ENCODE data around the gene RFX5. TPM values are rescaled to one million over a fixed set of nuclear protein-coding genes. Genes with fewer than 3 reads are reported as not detected.

RFX5 gene
- total and polyA plus RNA-seq, 2 experiments from 2014 or later, result 11.3 to 20.0 TPM

DNA sequence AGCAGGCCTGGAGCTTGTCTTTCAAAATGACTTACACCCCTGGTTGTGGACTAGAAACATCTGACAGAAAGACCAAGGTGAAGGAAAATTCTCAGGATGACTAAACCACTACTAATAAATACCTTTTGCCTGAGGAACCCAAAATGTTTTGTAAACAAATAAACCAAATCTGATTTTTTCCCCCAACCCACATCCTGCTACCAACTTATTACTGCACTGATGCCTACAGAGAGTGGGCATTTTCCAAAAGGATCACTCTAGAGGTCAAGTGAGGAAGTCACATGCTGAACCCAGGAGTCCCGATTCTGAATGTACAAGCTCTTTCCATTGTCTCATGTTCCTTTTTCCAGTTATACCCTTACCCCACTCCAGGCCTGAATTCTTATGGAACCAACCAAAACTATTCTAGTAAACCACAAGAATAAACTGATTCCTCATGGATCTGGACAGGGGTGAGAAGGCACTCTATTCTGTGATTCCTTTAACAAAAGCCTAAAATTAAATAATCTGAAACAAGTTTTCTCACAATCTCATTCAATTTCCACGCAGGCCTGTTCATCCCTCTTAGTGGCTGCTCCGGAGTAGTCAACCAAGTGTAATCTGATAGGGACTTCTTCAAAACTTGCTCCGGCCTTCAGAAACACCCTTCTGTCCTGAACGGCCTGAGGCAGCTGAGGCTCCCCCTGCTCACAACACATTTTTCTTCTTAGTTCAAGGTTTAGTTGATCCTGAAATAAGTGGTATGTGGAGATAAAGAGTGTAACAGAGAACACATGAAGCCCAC, 21.2 kb downstream of the RFX5 start:
- Histone ChIP-seq H2AFZ (no peak overlapping the region), H3K36me3 (ENCODE audit: low read depth) (peaks cover 7% of the 10 kb centered on the region; the same call in 1 of the 2 replicates), H3K4me2 (ENCODE audit: unreplicated experiment) (peak overlapping the region; percentile 98), H3K4me1 (ENCODE audit: insufficient read depth) (peaks cover 25% of the 10 kb centered on the region), H3K27ac (peak overlapping the region; percentile 96), H3K9ac (peak overlapping the region; percentile 96), H3K9me2 (ENCODE audit: insufficient read depth) (no peaks in the 10 kb centered on the region), H4K20me1 (ENCODE audit: insufficient read depth) (no peaks in the 10 kb centered on the region), H3K79me2 (ENCODE audit: insufficient read depth) (peaks cover 64% of the 10 kb centered on the region), H3K9me3 (ENCODE audit: low read depth) (no peaks in the 10 kb centered on the region), H3K4me3 (peak overlapping the region; percentile 93), H3K27me3 (replicated peaks; ENCODE audit: insufficient read depth) (no peaks in the 10 kb centered on the region), H3F3A (ENCODE audit: insufficient read depth) (peaks cover 26% of the 10 kb centered on the region)
- 2 to 3% methylated on average over 5 of the region's 5 CpGs for WGBS, 2 experiments (ENCODE audit: low coverage in 1 of 2, low lambda C conversion rate in 2 of 2, missing lambda C conversion rate in 2 of 2)
- no peak for TF ChIP-seq EZH2 (IDR thresholded peaks at IDR 0.05; ENCODE audit: insufficient read depth, poor library complexity, severe bottlenecking)
- no peak for TF ChIP-seq EZH2phosphoT487 (IDR thresholded peaks at IDR 0.05; ENCODE audit: insufficient read depth, low read depth)
- in situ Hi-C loops (cut with MboI), result no loop called here
- peak; percentile 53 for DNase-seq

DNA sequence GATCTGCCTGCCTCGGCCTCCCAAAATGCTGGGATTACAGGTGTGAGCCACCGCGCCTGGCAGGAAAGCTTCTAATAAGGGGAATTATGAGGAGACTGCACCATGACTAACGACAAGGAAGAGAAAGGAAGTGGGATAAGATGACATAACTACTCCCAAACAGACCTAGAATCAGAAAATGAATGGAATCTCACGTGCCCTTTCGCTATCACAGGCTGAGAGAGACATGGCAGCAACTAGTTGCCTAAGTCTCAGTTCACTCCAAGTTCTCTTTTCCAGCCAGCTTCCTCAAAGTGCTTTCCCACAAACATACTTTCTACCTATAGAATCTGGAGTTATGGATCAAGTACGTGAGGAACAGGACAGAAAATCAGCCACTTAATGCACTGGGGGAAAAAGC, 21.8 kb downstream of the RFX5 start:
- Histone ChIP-seq H2AFZ (no peak overlapping the region), H3K9me3 (ENCODE audit: low read depth) (no peaks in the 10 kb centered on the region), H3K9ac (peak overlapping the region; percentile 96), H3K4me3 (peak overlapping the region; percentile 93), H3K36me3 (ENCODE audit: low read depth) (peaks cover 8% of the 10 kb centered on the region; the same call in 1 of the 2 replicates), H3K79me2 (ENCODE audit: insufficient read depth) (peaks cover 70% of the 10 kb centered on the region), H3K9me2 (ENCODE audit: insufficient read depth) (no peaks in the 10 kb centered on the region), H3K4me2 (ENCODE audit: unreplicated experiment) (peak overlapping the region; percentile 98), H3K27ac (peak overlapping the region; percentile 96), H3K27me3 (replicated peaks; ENCODE audit: insufficient read depth) (no peaks in the 10 kb centered on the region), H3F3A (ENCODE audit: insufficient read depth) (peaks cover 26% of the 10 kb centered on the region), H4K20me1 (ENCODE audit: insufficient read depth) (no peaks in the 10 kb centered on the region), H3K4me1 (ENCODE audit: insufficient read depth) (peaks cover 25% of the 10 kb centered on the region)
- DNase-seq, result no peak
- WGBS, 2 experiments (ENCODE audit: low coverage in 1 of 2, low lambda C conversion rate in 2 of 2, missing lambda C conversion rate in 2 of 2), result 73% methylated on average over 6 to 7 of the region's 7 CpGs
- no peak for TF ChIP-seq EZH2 (IDR thresholded peaks at IDR 0.05; ENCODE audit: insufficient read depth, poor library complexity, severe bottlenecking)
- TF ChIP-seq EZH2phosphoT487 (IDR thresholded peaks at IDR 0.05; ENCODE audit: insufficient read depth, low read depth), result no peak
- in situ Hi-C loops (cut with MboI), result no loop called here

DNA sequence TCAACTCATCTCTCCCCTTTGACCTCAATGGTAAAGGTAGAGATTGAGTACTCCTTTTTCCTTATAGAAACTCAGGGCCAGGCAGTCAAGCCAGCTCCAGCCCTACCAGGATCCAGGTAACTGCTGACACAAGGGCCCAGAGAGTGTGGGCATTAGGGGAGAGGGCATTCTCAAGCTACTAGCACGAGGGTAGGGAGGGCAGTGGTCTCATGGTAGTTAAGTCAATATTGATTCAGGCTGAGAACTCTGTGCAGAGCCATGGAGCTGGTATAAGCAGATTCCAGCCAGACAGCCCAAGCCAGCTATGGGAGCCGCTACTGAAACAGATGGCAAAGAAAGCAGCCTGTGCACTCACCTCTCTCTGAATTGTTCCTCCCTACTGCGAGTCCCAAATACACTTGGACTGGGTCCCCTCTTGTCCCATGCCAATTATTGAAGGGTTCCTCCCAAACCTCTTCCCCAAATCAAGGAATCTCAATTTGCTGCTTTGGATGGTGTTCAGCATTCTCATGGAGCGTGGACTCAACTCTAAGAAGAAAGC, 22.6 kb downstream of the RFX5 start:
- no peak for DNase-seq
- H3K27ac ChIP-seq, result peak overlapping the region; percentile 96; the same call in 1 of the 2 replicates
- H3K4me2 ChIP-seq (ENCODE audit: unreplicated experiment), result no peak overlapping the region
- peaks cover 25% of the 10 kb centered on the region for H3K4me1 ChIP-seq (ENCODE audit: insufficient read depth)
- H3K9me2 ChIP-seq (ENCODE audit: insufficient read depth), result no peaks in the 10 kb centered on the region
- H2AFZ ChIP-seq, result no peak overlapping the region
- H3K36me3 ChIP-seq (ENCODE audit: low read depth), result peaks cover 8% of the 10 kb centered on the region; the same call in 1 of the 2 replicates
- no peak for TF ChIP-seq EZH2phosphoT487 (IDR thresholded peaks at IDR 0.05; ENCODE audit: insufficient read depth, low read depth)
- TF ChIP-seq EZH2 (IDR thresholded peaks at IDR 0.05; ENCODE audit: insufficient read depth, poor library complexity, severe bottlenecking), result no peak
- WGBS, 2 experiments (ENCODE audit: low coverage in 1 of 2, low lambda C conversion rate in 2 of 2, missing lambda C conversion rate in 2 of 2), result 86 to 87% methylated on average over 4 of the region's 4 CpGs
- peaks cover 78% of the 10 kb centered on the region for H3K79me2 ChIP-seq (ENCODE audit: insufficient read depth)
- H3K9me3 ChIP-seq (ENCODE audit: low read depth), result no peaks in the 10 kb centered on the region
- H3K9ac ChIP-seq, result no peak overlapping the region; the same call in 1 of the 2 replicates
- peaks cover 26% of the 10 kb centered on the region for H3F3A ChIP-seq (ENCODE audit: insufficient read depth)
- no peak overlapping the region for H3K4me3 ChIP-seq
- H4K20me1 ChIP-seq (ENCODE audit: insufficient read depth), result no peaks in the 10 kb centered on the region
- no peaks in the 10 kb centered on the region for H3K27me3 ChIP-seq (replicated peaks; ENCODE audit: insufficient read depth)
- in situ Hi-C loops (cut with MboI), result no loop called here

DNA sequence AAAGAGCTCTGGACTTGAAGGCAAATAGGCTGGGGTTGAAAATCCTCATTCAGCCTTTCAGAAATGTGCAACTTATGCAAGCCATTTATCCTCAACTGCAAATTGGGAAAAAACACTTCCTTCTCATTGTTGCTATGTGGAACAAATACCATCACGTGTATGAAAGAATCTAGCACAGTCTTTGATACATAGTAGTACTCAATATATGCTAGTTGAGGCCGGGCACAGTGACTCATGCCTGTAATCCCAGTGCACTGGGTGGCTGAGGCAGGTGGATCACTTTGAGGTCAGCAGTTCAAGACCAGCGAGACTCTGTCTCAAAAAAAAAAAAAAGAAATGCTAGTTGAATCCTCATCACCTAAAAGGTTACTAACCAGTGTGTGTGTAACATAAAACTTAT, 28.1 kb downstream of the RFX5 start:
- 70 to 83% methylated on average over 3 of the region's 3 CpGs for WGBS, 2 experiments (ENCODE audit: low coverage in 1 of 2, low lambda C conversion rate in 2 of 2, missing lambda C conversion rate in 2 of 2)
- H4K20me1 ChIP-seq (ENCODE audit: insufficient read depth), result no peaks in the 10 kb centered on the region
- no peak for TF ChIP-seq EZH2phosphoT487 (IDR thresholded peaks at IDR 0.05; ENCODE audit: insufficient read depth, low read depth)
- TF ChIP-seq EZH2 (IDR thresholded peaks at IDR 0.05; ENCODE audit: insufficient read depth, poor library complexity, severe bottlenecking), result no peak
- DNase-seq, result no peak
- in situ Hi-C loops (cut with MboI), result no loop called here
- H3F3A ChIP-seq (ENCODE audit: insufficient read depth), result peaks cover 15% of the 10 kb centered on the region
- H3K9ac ChIP-seq, result no peak overlapping the region
- no peaks in the 10 kb centered on the region for H3K9me2 ChIP-seq (ENCODE audit: insufficient read depth)
- no peaks in the 10 kb centered on the region for H3K9me3 ChIP-seq (ENCODE audit: low read depth)
- H3K27me3 ChIP-seq (replicated peaks; ENCODE audit: insufficient read depth), result no peaks in the 10 kb centered on the region
- peaks cover 9% of the 10 kb centered on the region; the same call in 1 of the 2 replicates for H3K36me3 ChIP-seq (ENCODE audit: low read depth)
- no peak overlapping the region for H2AFZ ChIP-seq
- H3K27ac ChIP-seq, result no peak overlapping the region
- H3K4me3 ChIP-seq, result no peak overlapping the region
- H3K4me1 ChIP-seq (ENCODE audit: insufficient read depth), result peaks cover 10% of the 10 kb centered on the region
- no peak overlapping the region for H3K4me2 ChIP-seq (ENCODE audit: unreplicated experiment)
- peaks cover 83% of the 10 kb centered on the region for H3K79me2 ChIP-seq (ENCODE audit: insufficient read depth)
